Ascending aorta (tissue), 2 donors: Measurements from ENCODE around the gene AUTS2. TPM values are rescaled to one million over a fixed set of nuclear protein-coding genes. Genes with fewer than 3 reads are reported as not detected.

Experiments used
- DNase-seq, 2 donors: peaks; one replicate each; pipeline ENCODE4 v3.0.0-alpha.2; 2019; ENCODE audit warnings: low spot score in 2 of 2
- H3K27ac ChIP-seq, 2 donors: fragments of 200-600 bp; sonication (generic); one replicate each; pipeline ENCODE4 v1.5.1; 2016 to 2017; ENCODE audit warnings: mild to moderate bottlenecking in 1 of 2
- H3K27me3 ChIP-seq: fragments of 200-600 bp; sonication (generic); one replicate; pipeline ENCODE4 v1.5.1; 2017
- H3K36me3 ChIP-seq, 2 donors: fragments of 200-600 bp; sonication (generic); one replicate each; pipeline ENCODE4 v1.5.1; 2016
- H3K4me1 ChIP-seq, 2 donors: fragments of 200-600 bp; sonication (generic); one replicate each; pipeline ENCODE4 v1.5.1; 2016 to 2017; ENCODE audit warnings: mild to moderate bottlenecking in 1 of 2
- H3K4me3 ChIP-seq, 2 donors: fragments of 200-600 bp; sonication (generic); one replicate each; pipeline ENCODE4 v1.5.1; 2016 to 2017; ENCODE audit warnings: mild to moderate bottlenecking in 1 of 2
- H3K9me3 ChIP-seq, 2 donors: fragments of 200-600 bp; sonication (generic); one replicate each; pipeline ENCODE4 v1.5.1; 2016
- CTCF ChIP-seq, 3 experiments: fragments of 200-600 bp in 2 of 3; fragments of 450-650 bp in 1 of 3; sonication (generic) in 2 of 3; IDR thresholded peaks; one replicate each; pipeline ENCODE4 v1.5.1; 2016 to 2019; ENCODE audit warnings: antibody characterized with exemption in 3 of 3, mild to moderate bottlenecking in 1 of 3, moderate library complexity in 1 of 3
- intact Hi-C: fragments of 100-400 bp; cut with DNase I; formaldehyde crosslinking; loops from one replicate; pipeline ENCODE4 v1.15.1; 2023
- total RNA-seq: library from RNA; depleted of rRNA; stranded (reverse); fragments of >200 nt; gene quantifications from one replicate; pipeline ENCODE4 v1.1.0, GENCODE V29; 2016

Gene AUTS2
- total RNA-seq, 1 donor from 2014 or later: 90.4 TPM

DNA sequence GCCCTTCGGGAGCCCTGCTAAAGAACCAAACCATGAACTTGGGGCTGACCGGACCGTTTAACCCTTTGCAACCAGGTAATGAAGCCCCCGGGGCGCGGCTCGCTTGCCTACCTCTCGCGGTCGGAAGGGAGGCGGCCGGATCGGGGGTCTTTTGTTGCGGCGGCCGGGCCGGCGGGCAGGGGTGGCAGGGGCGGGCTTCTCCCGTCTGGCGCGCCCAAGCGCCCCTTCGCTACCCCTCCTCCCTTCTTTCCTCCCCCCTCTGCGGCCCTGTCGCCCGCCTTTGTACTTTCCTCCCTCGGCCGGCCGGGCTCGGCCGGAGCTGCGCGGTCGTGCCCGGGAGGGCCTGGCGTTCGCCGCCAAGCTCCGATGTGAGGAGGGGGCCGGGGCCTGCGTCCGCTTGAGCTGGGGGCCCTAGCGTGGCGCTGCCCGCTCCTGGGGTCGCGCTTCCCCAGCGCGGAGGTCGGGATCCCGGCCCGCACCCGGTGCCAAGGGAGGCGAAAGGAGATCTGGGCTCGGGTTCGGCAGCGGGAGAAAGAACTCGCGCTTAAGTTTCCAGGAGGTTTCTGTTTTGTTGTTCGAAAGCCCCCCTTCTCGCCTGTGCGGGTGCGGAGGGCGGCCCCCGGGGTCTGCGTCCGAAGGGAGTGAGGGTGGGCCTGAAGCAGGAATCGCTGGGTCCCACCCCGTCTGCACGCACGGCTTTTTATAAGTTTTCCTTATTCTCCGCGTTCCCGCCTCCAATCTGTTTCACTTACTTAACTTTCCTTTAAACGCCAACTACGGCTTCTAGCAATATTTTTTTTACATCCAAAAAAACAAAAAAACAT, 1096.9 kb downstream of the AUTS2 start:
- Histone ChIP-seq H3K36me3 (peaks cover 0 to 5% of the 10 kb centered on the region in 2 donors), H3K27ac (peak overlapping the region; percentile 68 to 97), H3K9me3 (no peaks in the 10 kb centered on the region), H3K4me3 (peak overlapping the region; percentile 92 to 98), H3K27me3 (no peaks in the 10 kb centered on the region), H3K4me1 (peaks cover 5 to 12% of the 10 kb centered on the region in 2 donors)
- no peak for DNase-seq
- TF ChIP-seq CTCF (IDR thresholded peaks at IDR 0.05): no peak
- intact Hi-C loops: loop anchor here (2.0 to 10.0 kb wide), 9 partner anchors 26 to 1098 kb away; no protein-coding TSS in a partner anchor

GRCh38 chr7:70695795-70696083, 1097.5 kb downstream of the AUTS2 start:
- peak overlapping the region; percentile 68 to 97 for H3K27ac ChIP-seq
- no peak for DNase-seq
- intact Hi-C loops: loop anchor here (2.0 to 10.0 kb wide), 8 partner anchors 27 to 1099 kb away; no protein-coding TSS in a partner anchor
- TF ChIP-seq CTCF (IDR thresholded peaks at IDR 0.05): no peak
- peaks cover 5 to 12% of the 10 kb centered on the region in 2 donors for H3K4me1 ChIP-seq
- no peaks in the 10 kb centered on the region for H3K9me3 ChIP-seq
- peak overlapping the region; percentile 92 to 98 for H3K4me3 ChIP-seq
- no peaks in the 10 kb centered on the region for H3K27me3 ChIP-seq
- peaks cover 0 to 10% of the 10 kb centered on the region in 2 donors for H3K36me3 ChIP-seq

DNA sequence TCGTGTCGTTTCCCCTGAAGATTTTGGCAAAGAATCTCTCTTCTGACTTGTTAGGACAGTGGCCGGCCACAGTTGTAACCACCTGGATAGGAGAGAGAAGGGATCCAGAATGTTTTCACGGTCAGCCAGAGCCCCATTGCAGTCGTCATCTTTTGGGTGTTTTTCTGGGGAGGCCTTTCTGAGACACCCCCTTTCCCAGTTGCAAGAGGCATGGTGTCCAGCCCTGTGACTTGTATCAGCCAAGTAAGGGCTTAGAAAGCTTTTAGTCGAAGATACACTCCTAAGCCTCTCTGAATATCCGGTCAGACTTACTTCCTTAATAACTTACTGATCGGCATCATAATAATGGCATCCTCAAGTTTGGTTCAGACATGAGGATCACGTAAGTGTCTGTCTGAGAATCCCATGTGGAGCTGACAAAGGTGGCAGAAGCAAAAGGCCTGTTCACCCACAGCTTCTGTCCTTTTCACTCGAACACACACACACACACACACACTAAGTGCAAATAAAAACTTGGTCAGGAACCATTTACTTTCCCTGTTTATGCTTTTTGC, 1098.0 kb downstream of the AUTS2 start:
- Histone ChIP-seq H3K4me3 (peak overlapping the region; percentile 92 to 98), H3K27ac (peak overlapping the region; percentile 27 to 97), H3K36me3 (peaks cover 0 to 12% of the 10 kb centered on the region in 2 donors), H3K27me3 (no peaks in the 10 kb centered on the region), H3K9me3 (no peaks in the 10 kb centered on the region), H3K4me1 (peaks cover 5 to 12% of the 10 kb centered on the region in 2 donors)
- intact Hi-C loops: loop anchor here (5.0 to 10.0 kb wide), 5 partner anchors 441 to 654 kb away; no protein-coding TSS in a partner anchor
- no peak for TF ChIP-seq CTCF (IDR thresholded peaks at IDR 0.05)
- DNase-seq: no peak

DNA sequence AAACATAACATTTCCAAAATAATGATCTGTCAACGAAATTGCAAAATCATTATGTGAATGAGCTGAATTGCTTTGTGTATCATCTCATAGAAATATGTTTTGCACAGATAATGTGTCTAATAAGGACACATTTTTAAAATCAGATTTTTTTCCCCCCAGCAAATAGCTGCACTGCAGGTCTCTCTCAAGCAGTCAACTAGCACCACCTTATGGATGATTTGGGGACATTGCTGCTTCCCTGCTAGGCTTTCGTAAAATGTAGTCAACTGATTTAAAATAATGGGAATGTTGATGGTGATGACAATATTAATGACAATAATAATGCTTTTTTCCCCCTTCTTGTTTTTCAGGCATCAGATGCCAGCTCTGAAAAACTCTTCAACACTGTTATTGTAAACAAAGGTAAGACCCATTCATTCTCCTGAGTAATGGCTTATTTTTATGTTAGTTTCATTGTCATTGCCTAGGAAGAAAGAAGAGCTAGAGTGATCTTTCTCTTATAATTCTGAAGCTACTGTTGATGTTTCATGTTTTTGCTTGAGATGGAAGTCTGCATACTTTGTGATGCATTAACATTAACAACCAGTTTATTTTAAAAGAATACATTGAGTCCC, 1100.1 kb downstream of the AUTS2 start:
- DNase-seq: no peak
- peak; percentile 71 to 95 (median 85) for TF ChIP-seq CTCF (IDR thresholded peaks at IDR 0.05)
- Histone ChIP-seq H3K9me3 (no peaks in the 10 kb centered on the region), H3K4me3 (peak overlapping the region in 1 of 2 donors; percentile 22), H3K27ac (no peak overlapping the region), H3K27me3 (no peaks in the 10 kb centered on the region), H3K36me3 (peaks cover 0 to 12% of the 10 kb centered on the region in 2 donors), H3K4me1 (peaks cover 5 to 12% of the 10 kb centered on the region in 2 donors)
- intact Hi-C loops: loop anchor here (5.0 to 10.0 kb wide), 5 partner anchors 444 to 656 kb away; no protein-coding TSS in a partner anchor

GRCh38 chr7:70699271-70699670, 1101.0 kb downstream of the AUTS2 start:
- no peaks in the 10 kb centered on the region for H3K9me3 ChIP-seq
- H3K4me3 ChIP-seq: no peak overlapping the region
- peaks cover 0 to 12% of the 10 kb centered on the region in 2 donors for H3K36me3 ChIP-seq
- no peak for DNase-seq
- TF ChIP-seq CTCF (IDR thresholded peaks at IDR 0.05): no peak
- H3K4me1 ChIP-seq: peaks cover 5 to 10% of the 10 kb centered on the region in 2 donors
- H3K27me3 ChIP-seq: no peaks in the 10 kb centered on the region
- intact Hi-C loops: loop anchor here (5.0 to 10.0 kb wide), 5 partner anchors 444 to 657 kb away; no protein-coding TSS in a partner anchor
- H3K27ac ChIP-seq: no peak overlapping the region
